Coronary artery (tissue), 2 donors: ENCODE measurements around the gene MCU.

ENCODE experiments used
- DNase-seq: peaks from one replicate; pipeline ENCODE4 v3.0.0-alpha.2; 2017; ENCODE audit warnings: low spot score
- H3K27ac ChIP-seq, 2 donors: fragments of 200-600 bp; sonication (generic); one replicate each; pipeline ENCODE4 v1.5.1; 2016 to 2019
- H3K4me3 ChIP-seq: fragments of 200-600 bp; sonication (generic); 2 replicates; pipeline ENCODE4 v1.5.1; 2016; ENCODE audit warnings: mild to moderate bottlenecking, moderate library complexity
- TF ChIP-seq, protein P1 (sequence below): fragments of 200-600 bp; sonication (generic); IDR thresholded peaks from one replicate; pipeline ENCODE4 v1.5.1; 2019; ENCODE audit warnings: antibody characterized with exemption

Gene MCU

DNA sequence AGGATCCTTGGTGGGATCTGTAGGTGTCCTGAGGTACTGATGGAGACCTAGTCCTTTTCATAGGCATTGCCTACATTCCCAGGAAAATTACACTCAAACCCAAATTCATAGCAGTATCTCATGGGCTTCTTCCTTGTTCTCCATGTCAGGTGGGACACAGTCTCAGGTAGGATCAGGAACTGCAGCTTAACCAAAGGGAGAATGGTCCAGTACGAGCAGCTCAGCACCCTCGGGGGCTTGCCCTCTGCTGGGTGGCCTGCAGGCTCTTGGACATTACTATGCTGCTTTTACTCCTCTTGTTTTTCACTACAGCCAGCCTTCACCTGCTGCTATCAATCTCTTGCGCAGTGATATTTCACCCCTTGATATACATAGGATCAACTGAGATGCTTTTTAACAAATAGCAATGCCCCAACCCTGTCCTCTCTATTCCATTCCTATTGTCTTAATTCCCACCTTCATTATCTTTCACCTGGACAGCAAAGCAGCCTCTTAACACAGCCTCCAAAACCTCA is 234.1 kb downstream of the MCU start:
- DNase-seq: no peak
- Histone ChIP-seq H3K4me3 (no peak overlapping the region), H3K27ac (no peak overlapping the region)
- TF ChIP-seq, protein P1, sequence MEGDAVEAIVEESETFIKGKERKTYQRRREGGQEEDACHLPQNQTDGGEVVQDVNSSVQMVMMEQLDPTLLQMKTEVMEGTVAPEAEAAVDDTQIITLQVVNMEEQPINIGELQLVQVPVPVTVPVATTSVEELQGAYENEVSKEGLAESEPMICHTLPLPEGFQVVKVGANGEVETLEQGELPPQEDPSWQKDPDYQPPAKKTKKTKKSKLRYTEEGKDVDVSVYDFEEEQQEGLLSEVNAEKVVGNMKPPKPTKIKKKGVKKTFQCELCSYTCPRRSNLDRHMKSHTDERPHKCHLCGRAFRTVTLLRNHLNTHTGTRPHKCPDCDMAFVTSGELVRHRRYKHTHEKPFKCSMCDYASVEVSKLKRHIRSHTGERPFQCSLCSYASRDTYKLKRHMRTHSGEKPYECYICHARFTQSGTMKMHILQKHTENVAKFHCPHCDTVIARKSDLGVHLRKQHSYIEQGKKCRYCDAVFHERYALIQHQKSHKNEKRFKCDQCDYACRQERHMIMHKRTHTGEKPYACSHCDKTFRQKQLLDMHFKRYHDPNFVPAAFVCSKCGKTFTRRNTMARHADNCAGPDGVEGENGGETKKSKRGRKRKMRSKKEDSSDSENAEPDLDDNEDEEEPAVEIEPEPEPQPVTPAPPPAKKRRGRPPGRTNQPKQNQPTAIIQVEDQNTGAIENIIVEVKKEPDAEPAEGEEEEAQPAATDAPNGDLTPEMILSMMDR: no peak

DNA sequence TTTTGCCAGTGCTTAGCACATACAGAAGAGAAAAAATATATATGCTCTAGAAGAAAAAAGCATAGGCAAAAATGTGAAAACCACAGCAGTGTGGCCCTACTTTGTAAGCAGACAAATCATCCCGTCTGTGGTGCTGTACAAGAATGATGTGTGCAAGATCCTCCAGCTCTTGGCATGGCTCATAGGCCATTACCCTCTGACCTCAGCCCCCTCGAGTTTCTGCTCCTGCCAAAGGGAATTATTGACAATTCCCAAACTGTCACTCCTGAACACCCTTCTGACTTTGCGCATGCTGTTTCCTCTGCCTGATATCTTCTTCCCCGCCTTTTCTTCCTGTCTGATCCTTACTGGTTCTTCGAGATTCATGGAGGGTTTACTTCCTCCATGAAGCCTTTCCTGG is 235.5 kb downstream of the MCU start:
- DNase-seq: no peak
- Histone ChIP-seq H3K27ac (no peak overlapping the region), H3K4me3 (no peak overlapping the region)
- TF ChIP-seq, protein P1: no peak

DNA sequence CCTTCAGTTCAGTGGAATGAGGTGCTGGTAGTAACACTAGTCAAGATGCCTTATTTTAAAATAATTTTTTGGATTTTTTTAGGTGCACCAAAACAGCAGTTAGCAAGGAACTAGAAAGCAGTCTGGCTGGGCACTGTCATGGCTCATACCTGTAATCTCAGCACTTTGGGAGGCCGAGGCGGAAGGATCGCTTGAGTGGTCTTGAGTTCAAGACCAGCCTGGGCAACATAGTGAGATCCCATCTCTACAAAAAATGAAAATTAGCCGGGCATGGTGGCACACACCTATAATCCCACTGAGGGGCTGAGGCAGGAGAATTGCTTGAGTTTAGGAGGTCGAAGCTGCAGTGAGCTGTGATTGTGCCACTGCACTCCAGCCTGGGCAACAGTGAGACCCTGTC is 236.9 kb downstream of the MCU start:
- H3K4me3 ChIP-seq: no peak overlapping the region
- no peak overlapping the region for H3K27ac ChIP-seq
- DNase-seq: no peak
- TF ChIP-seq, protein P1: no peak

DNA sequence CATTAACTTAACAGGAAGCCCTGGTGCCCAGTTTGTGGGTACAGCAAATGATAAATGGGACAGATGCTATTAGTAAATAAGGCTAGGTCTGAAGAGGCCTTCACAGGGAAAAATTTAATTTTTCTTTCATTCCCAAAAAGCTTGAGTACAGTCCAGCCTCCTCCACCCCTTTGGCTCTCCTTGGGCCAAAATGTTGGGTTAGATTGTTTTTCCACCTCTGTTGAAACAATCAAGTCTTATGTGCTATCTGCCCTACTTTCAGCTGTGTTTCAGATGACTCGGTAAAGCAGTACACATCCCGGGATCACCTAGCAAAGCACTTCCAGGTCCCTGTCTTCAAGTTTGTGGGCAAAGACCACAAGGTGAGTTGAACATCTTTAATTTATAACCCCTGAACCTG is 238.3 kb downstream of the MCU start:
- H3K4me3 ChIP-seq: no peak overlapping the region
- no peak for DNase-seq
- TF ChIP-seq, protein P1: no peak
- no peak overlapping the region for H3K27ac ChIP-seq

DNA sequence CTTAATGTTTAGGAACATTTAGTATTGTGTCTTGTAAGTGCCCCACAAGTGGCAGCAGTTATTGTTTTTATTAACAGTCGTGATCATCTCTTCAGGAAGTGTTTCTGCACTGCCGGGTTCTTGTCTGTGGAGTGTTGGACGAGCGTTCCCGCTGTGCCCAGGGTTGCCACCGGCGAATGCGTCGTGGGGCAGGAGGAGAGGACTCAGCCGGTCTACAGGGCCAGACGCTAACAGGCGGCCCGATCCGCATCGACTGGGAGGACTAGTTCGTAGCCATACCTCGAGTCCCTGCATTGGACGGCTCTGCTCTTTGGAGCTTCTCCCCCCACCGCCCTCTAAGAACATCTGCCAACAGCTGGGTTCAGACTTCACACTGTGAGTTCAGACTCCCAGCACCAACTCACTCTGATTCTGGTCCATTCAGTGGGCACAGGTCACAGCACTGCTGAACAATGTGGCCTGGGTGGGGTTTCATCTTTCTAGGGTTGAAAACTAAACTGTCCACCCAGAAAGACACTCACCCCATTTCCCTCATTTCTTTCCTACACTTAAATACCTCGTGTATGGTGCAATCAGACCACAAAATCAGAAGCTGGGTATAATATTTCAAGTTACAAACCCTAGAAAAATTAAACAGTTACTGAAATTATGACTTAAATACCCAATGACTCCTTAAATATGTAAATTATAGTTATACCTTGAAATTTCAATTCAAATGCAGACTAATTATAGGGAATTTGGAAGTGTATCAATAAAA is 240.5 kb downstream of the MCU start:
- TF ChIP-seq, protein P1: no peak
- no peak for DNase-seq
- Histone ChIP-seq H3K27ac (no peak overlapping the region), H3K4me3 (no peak overlapping the region)

DNA sequence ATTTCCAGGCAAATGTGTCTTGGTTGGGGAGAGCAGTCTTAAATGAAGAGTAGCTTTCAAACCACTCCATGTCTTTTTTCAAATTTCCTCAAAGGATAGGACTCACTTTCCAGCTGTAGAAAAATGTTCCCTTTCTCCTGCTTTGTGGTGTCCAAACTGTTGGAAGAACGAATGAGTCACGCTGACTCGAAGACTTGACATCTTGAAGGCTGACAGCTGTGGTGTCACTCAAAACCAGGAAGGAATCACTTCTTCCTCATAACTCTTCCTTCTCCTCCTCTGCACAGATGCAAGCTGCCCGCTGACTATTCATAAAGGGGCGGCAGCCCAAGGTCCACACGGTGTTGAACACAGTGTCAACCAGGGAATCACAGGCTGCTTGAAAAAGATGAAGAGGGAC is 243.4 kb downstream of the MCU start:
- TF ChIP-seq, protein P1: no peak
- H3K27ac ChIP-seq: no peak overlapping the region
- no peak for DNase-seq
- no peak overlapping the region for H3K4me3 ChIP-seq
